ENCODE data around the gene ATP2B2.

The ATP2B2 gene

GRCh38 chr3:10339376-10339955 is 165.9 kb downstream of the ATP2B2 start:
- no peak overlapping the region for H3K27ac ChIP-seq
- H3K9ac ChIP-seq, result no peak overlapping the region
- no peaks in the 10 kb centered on the region for H3K27me3 ChIP-seq (ENCODE audit: insufficient read depth, low read depth)
- TF ChIP-seq CTCF (conservative IDR thresholded peaks at IDR 0.05; ENCODE audit: low read depth, low read length), result no peak
- H3K36me3 ChIP-seq (ENCODE audit: insufficient read depth), result no peaks in the 10 kb centered on the region
- H4K20me1 ChIP-seq (ENCODE audit: insufficient read depth), result no peaks in the 10 kb centered on the region
- H3K79me2 ChIP-seq (ENCODE audit: insufficient read depth, low read depth), result no peaks in the 10 kb centered on the region
- H3K4me2 ChIP-seq, result no peak overlapping the region
- H3K4me1 ChIP-seq (ENCODE audit: low read depth, poor library complexity, severe bottlenecking), result no peaks in the 10 kb centered on the region
- no peak overlapping the region for H3K4me3 ChIP-seq (IDR thresholded peaks at IDR 0.05; ENCODE audit: insufficient read depth, low read depth, low read length)
- no peak overlapping the region for H2AFZ ChIP-seq (ENCODE audit: low read depth)

DNA sequence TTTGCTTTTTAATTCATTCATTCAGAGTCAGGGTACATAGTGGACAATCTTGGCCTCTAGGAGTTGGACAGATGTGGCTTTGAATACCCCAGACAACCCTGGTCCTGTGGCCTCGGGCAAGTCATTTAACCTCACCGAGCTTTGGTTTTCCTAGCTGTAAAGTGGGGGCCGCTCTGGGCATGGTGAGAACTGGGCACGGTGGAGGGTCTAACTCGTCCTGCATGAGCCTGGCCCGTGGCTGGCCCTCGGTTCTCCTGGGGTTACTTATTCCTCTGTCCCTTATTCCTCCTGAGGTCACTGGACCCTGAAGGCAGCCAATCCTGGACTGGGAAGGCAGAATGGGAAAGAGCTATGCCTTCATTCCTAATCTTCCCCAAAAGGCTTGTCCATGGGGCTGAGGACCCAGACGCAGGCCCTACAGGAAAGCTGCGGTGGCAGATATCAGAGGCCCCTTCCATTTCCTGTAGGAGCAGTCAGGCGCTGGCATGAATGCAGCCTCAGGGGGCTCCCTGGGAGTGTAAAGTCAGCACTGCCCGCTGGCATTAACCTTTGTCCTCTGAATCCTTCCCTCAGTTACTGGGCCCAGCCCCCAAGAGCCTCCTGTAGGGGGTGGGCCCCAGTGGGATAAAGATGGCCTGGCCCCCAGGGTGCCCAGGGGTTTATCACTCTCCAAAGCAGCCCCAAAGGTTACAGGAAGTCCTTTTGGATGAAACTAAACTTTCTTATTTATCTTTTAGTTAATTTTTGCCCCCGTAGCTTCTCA is 166.6 kb downstream of the ATP2B2 start:
- no peak overlapping the region for H3K4me3 ChIP-seq (IDR thresholded peaks at IDR 0.05; ENCODE audit: insufficient read depth, low read depth, low read length)
- no peak overlapping the region for H2AFZ ChIP-seq (ENCODE audit: low read depth)
- H3K27ac ChIP-seq, result no peak overlapping the region
- no peaks in the 10 kb centered on the region for H3K36me3 ChIP-seq (ENCODE audit: insufficient read depth)
- no peak for TF ChIP-seq CTCF (conservative IDR thresholded peaks at IDR 0.05; ENCODE audit: low read depth, low read length)
- no peaks in the 10 kb centered on the region for H3K79me2 ChIP-seq (ENCODE audit: insufficient read depth, low read depth)
- H3K9ac ChIP-seq, result no peak overlapping the region
- no peaks in the 10 kb centered on the region for H3K27me3 ChIP-seq (ENCODE audit: insufficient read depth, low read depth)
- no peaks in the 10 kb centered on the region for H3K4me1 ChIP-seq (ENCODE audit: low read depth, poor library complexity, severe bottlenecking)
- no peaks in the 10 kb centered on the region for H4K20me1 ChIP-seq (ENCODE audit: insufficient read depth)
- no peak overlapping the region for H3K4me2 ChIP-seq

GRCh38 chr3:10338164-10338470 is 167.3 kb downstream of the ATP2B2 start:
- no peaks in the 10 kb centered on the region for H4K20me1 ChIP-seq (ENCODE audit: insufficient read depth)
- no peak overlapping the region for H3K27ac ChIP-seq
- H3K79me2 ChIP-seq (ENCODE audit: insufficient read depth, low read depth), result no peaks in the 10 kb centered on the region
- no peaks in the 10 kb centered on the region for H3K4me1 ChIP-seq (ENCODE audit: low read depth, poor library complexity, severe bottlenecking)
- TF ChIP-seq CTCF (conservative IDR thresholded peaks at IDR 0.05; ENCODE audit: low read depth, low read length), result no peak
- H3K9ac ChIP-seq, result no peak overlapping the region
- no peaks in the 10 kb centered on the region for H3K27me3 ChIP-seq (ENCODE audit: insufficient read depth, low read depth)
- no peaks in the 10 kb centered on the region for H3K36me3 ChIP-seq (ENCODE audit: insufficient read depth)
- no peak overlapping the region for H2AFZ ChIP-seq (ENCODE audit: low read depth)
- H3K4me3 ChIP-seq (IDR thresholded peaks at IDR 0.05; ENCODE audit: insufficient read depth, low read depth, low read length), result no peak overlapping the region
- H3K4me2 ChIP-seq, result no peak overlapping the region

DNA sequence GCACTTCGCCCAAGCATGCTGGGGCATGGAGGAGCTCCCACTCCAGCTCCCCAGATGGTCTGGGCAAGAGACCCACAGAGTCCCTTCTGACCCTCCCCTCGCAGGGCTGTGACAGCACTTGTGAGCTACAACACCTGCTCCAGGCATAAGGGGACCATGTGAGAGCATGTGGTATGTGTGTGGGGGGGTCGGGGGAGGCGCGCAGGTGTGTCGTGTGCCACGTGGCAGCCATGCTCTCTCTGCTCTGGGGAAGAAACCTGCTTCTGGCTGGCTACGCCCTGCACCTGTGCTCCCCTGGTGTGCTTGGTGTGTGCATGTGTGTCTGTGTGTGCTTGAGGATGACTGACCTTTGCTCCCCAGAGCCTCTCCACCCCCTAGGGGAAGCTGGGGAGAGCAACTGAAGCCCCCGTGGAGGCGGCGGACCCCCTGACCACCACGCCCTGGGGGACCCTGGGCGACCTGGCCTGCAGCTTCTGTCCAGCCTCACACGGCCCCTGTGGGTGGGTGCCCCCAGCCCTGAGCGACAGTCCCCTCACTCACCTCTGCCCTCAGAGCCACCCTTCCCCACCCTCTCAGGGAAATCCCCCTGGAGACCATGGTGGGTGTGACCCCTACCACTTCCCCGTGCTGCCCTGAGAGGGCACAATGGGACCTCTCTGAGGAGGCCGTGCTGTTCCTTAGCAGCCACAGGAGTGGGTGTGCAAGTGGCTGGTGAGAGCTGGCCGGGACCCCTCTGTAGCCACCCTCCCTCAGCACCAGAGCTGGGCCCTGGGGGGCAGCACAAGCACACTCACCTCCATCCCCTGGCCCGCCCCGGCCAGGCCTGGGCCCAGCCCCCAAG is 167.8 kb downstream of the ATP2B2 start:
- Histone ChIP-seq H3K27ac (no peak overlapping the region), H3K9ac (no peak overlapping the region), H4K20me1 (ENCODE audit: insufficient read depth) (no peaks in the 10 kb centered on the region), H3K4me2 (no peak overlapping the region), H3K79me2 (ENCODE audit: insufficient read depth, low read depth) (no peaks in the 10 kb centered on the region), H3K4me1 (ENCODE audit: low read depth, poor library complexity, severe bottlenecking) (no peaks in the 10 kb centered on the region), H3K36me3 (ENCODE audit: insufficient read depth) (no peaks in the 10 kb centered on the region), H3K27me3 (ENCODE audit: insufficient read depth, low read depth) (no peaks in the 10 kb centered on the region), H2AFZ (ENCODE audit: low read depth) (no peak overlapping the region), H3K4me3 (IDR thresholded peaks at IDR 0.05; ENCODE audit: insufficient read depth, low read depth, low read length) (no peak overlapping the region)
- TF ChIP-seq CTCF (conservative IDR thresholded peaks at IDR 0.05; ENCODE audit: low read depth, low read length), result no peak
